Heart right ventricle (tissue), 16 donors: Measurements from ENCODE around the gene ZFP37. TPM values are rescaled to one million over a fixed set of nuclear protein-coding genes. Genes with fewer than 3 reads are reported as not detected.

Source experiments
- ATAC-seq, 8 donors: fragments of 200-7000 bp; cut with Tn5 transposase; one replicate each; pipeline ENCODE4 v1.9.1; 2020; ENCODE audit warnings: mild to moderate bottlenecking in 8 of 8, moderate library complexity in 8 of 8, moderate number of reproducible peaks in 1 of 8
- DNase-seq, 2 donors: peaks; one replicate each; pipeline ENCODE4 v3.0.0-alpha.2; 2020
- H3K27ac ChIP-seq, 10 donors: fragments of 200-600 bp; sonication (generic) in 2 of 10; one replicate each; pipeline versions ENCODE4 v1.5.0 to v1.8.0; 2020 to 2022; ENCODE audit warnings: mild to moderate bottlenecking in 3 of 10
- H3K27me3 ChIP-seq, 7 donors: fragments of 200-600 bp; one replicate each; pipeline ENCODE4 v1.8.0; 2021 to 2022; ENCODE audit warnings: mild to moderate bottlenecking in 2 of 7
- H3K36me3 ChIP-seq, 9 donors: fragments of 200-600 bp; sonication (generic) in 1 of 9; one replicate each; pipeline versions ENCODE4 v1.5.0 to v1.8.0; 2020 to 2022; ENCODE audit warnings: mild to moderate bottlenecking in 2 of 9
- H3K4me1 ChIP-seq, 9 donors: fragments of 200-600 bp; sonication (generic) in 1 of 9; one replicate each; pipeline versions ENCODE4 v1.5.0 to v1.8.0; 2020 to 2022; ENCODE audit warnings: mild to moderate bottlenecking in 4 of 9
- H3K4me3 ChIP-seq, 10 donors: fragments of 200-600 bp; sonication (generic) in 2 of 10; one replicate each; pipeline versions ENCODE4 v1.5.0 to v1.8.0; 2020 to 2022; ENCODE audit warnings: mild to moderate bottlenecking in 7 of 10, moderate library complexity in 2 of 10
- H3K9me3 ChIP-seq, 11 donors: fragments of 200-600 bp in 10 of 11; sonication (generic) in 2 of 11; one replicate each; pipeline versions ENCODE4 v1.5.0 to v1.8.0; 2013 to 2022; ENCODE audit warnings: mild to moderate bottlenecking in 2 of 11, control low read depth in 1 of 11, moderate library complexity in 1 of 11
- CTCF ChIP-seq, 9 donors: fragments of 200-600 bp; sonication (generic) in 2 of 9; IDR thresholded peaks; one replicate each; pipeline versions ENCODE4 v1.5.0 to v1.8.0; 2021 to 2022; ENCODE audit warnings: antibody characterized with exemption in 9 of 9, mild to moderate bottlenecking in 5 of 9, moderate library complexity in 1 of 9
- WGBS, 2 donors: extraction: QIAGEN DNeasy Blood & Tissue Kit; methylation state at CpG; one replicate each; pipeline ENCODE4 v1.1.7; 2013; ENCODE audit warnings: inconsistent platforms in 1 of 2; 5-methylcytosine and 5-hydroxymethylcytosine counted together
- intact Hi-C, 10 donors: fragments of 100-400 bp; cut with DNase I; formaldehyde crosslinking; loops; one replicate each; pipeline versions ENCODE4 v1.11.1 to v1.14.2; 2022
- polyA plus RNA-seq, 2 donors: library from polyadenylated mRNA; stranded (reverse); fragments of 200-250 nt; gene quantifications; one replicate each; pipeline ENCODE4 v1.2.3, GENCODE V29; 2013
- total RNA-seq, 10 donors: library from RNA; stranded (reverse); fragmentation: NEBNext Ultra II Directional in 3 of 10; extraction: Animal tissue kit (Norgen Biotek cat#: 25700) in 3 of 10; gene quantifications; one replicate each; pipeline versions ENCODE4 v1.2.1 to v1.2.4, GENCODE V29; 2021 to 2023
- donor health status: Arrhythmogenic right ventricular cardiomyopathy.
- donor health status: ischemic (EF 13 %, LVEDD 7.1; RV severe dilation, severe dysfunction).
- donor health status: healthy with polysubstance abuse.
- donor health status: DM: no; HTN: yes; CAD: no.
- donor health status: DM: no; HTN: no; CAD: no.
- donor health status: ischemic (EF 25% LVEDD 6.9; RV normal size, moderate dysfunction).
- donor health status: ischemic (EF 25% LVEDD 5.7; RV mildly dilated, moderate dysfunction).
- donor health status: healthy.
- donor health status: DM: yes; HTN: yes; CAD: no.
- donor health status: Ischemic cardiomyopathy.
- donor health status: ischemic (EF 35%, LVEDD 5.7; RV mildly dilated, moderate dysfunction).
- donor health status: nonischemic (EF 11% LVEDD 7.7; RV severe dilation, severe dysfunction).
- donor health status: DM: yes; HTN: yes; CAD: no.
- donor health status: PGD.
- donor health status: ischemic (EF 29% LVEDD 5.4; RV normal size, mild dysfunction).
- donor health status: nonischemic (EF 23%, LVEDD 6.1; RV moderate dilation, normal function).

Gene ZFP37
- total and polyA plus RNA-seq, 12 donors, result 0.51 to 2.3 (median 1.4) TPM

- Histone ChIP-seq H3K4me3 (no peak overlapping the region), H3K36me3 (no peaks in the 10 kb centered on the region), H3K9me3 (peaks cover 0 to 96% (median 41%) of the 10 kb centered on the region in 11 donors), H3K27ac (no peak overlapping the region), H3K4me1 (no peaks in the 10 kb centered on the region), H3K27me3 (no peaks in the 10 kb centered on the region)
- DNase-seq (no peak), ATAC-seq (no peak)
- 92 to 93% methylated on average over 3 of the region's 3 CpGs for WGBS, 2 donors
- intact Hi-C loops, result no loop called here
- no peak for TF ChIP-seq CTCF (IDR thresholded peaks at IDR 0.05)
These were observed 38.3 kb downstream of the ZFP37 start for GRCh38 chr9:113018247-113018646.

- Histone ChIP-seq H3K27ac (no peak overlapping the region), H3K9me3 (peaks cover 0 to 82% (median 9%) of the 10 kb centered on the region in 11 donors), H3K27me3 (peaks cover 0 to 10% (median 0%) of the 10 kb centered on the region in 7 donors), H3K4me1 (peaks cover 0 to 6% (median 0%) of the 10 kb centered on the region in 9 donors), H3K36me3 (peaks cover 0 to 2% (median 0%) of the 10 kb centered on the region in 9 donors), H3K4me3 (peak overlapping the region in 9 of 10 donors; percentile 24 to 55 (median 43))
- intact Hi-C loops, result no loop called here
- TF ChIP-seq CTCF (IDR thresholded peaks at IDR 0.05), result no peak
- ATAC-seq (no peak), DNase-seq (no peak)
- WGBS, 2 donors, result 16 to 18% methylated on average over 9 of the region's 9 CpGs
These were observed 44.0 kb downstream of the ZFP37 start for GRCh38 chr9:113012492-113012891.

- 2% methylated on average over 30 of the region's 30 CpGs for WGBS, 2 donors
- Histone ChIP-seq H3K36me3 (peaks cover 0 to 7% (median 0%) of the 10 kb centered on the region in 9 donors), H3K9me3 (peaks cover 0 to 82% (median 9%) of the 10 kb centered on the region in 11 donors), H3K4me1 (peaks cover 0 to 6% (median 0%) of the 10 kb centered on the region in 9 donors), H3K27me3 (peaks cover 0 to 10% (median 0%) of the 10 kb centered on the region in 7 donors), H3K27ac (no peak within 1 kb of the TSS), H3K4me3 (peak within 1 kb of the TSS in 9 of 10 donors; percentile 24 to 55 (median 43))
- DNase-seq (peak; percentile 61 to 63), ATAC-seq (peak in 7 of 8 donors; percentile 74 to 93 (median 83))
- TF ChIP-seq CTCF (IDR thresholded peaks at IDR 0.05), result peak in 3 of 9 donors; percentile 9 to 22 (median 13)
- intact Hi-C loops, result no loop called here
These were observed 44.6 kb downstream of the ZFP37 start, which contains the start of gene ZNF883 for GRCh38 chr9:113011911-113012381. Gene ZNF883, minus strand, starts transcription at chr9:113012192.

- H3K4me1 ChIP-seq, result no peaks in the 10 kb centered on the region
- peaks cover 0 to 94% (median 22%) of the 10 kb centered on the region in 11 donors for H3K9me3 ChIP-seq
- no peak for ATAC-seq
- DNase-seq, result no peak
- no peaks in the 10 kb centered on the region for H3K27me3 ChIP-seq
- TF ChIP-seq CTCF (IDR thresholded peaks at IDR 0.05), result no peak
- no peak overlapping the region for H3K4me3 ChIP-seq
- H3K36me3 ChIP-seq, result peaks cover 0 to 19% (median 0%) of the 10 kb centered on the region in 9 donors
- intact Hi-C loops, result no loop called here
- no peak overlapping the region for H3K27ac ChIP-seq
- 40 to 62% methylated on average over 1 of the region's 1 CpG for WGBS, 2 donors
These were observed 50.7 kb downstream of the ZFP37 start for GRCh38 chr9:113005777-113006176.
